Mesendoderm (in vitro differentiated cells): ENCODE results near the gene DYNLT4.
"Not testable (repeated sequence)": the region's sequence is repeated elsewhere in the genome, so short reads cannot be mapped to it uniquely, and the experiment has no call there.

Experiments
- DNase-seq: peaks from one replicate; pipeline ENCODE4 v3.0.0; 2013
- H2AK5ac ChIP-seq: 2 replicates; pipeline ENCODE4 v1.6.1; 2013; ENCODE audit warnings: low read length, inconsistent platforms
- H2BK120ac ChIP-seq: 2 replicates; pipeline ENCODE4 v1.6.1; 2013; ENCODE audit warnings: low read depth, mild to moderate bottlenecking, low read length, moderate library complexity, mixed read lengths
- H2BK15ac ChIP-seq: replicated peaks from 2 replicates; pipeline ENCODE4 v1.6.1; 2013; ENCODE audit warnings: low read depth, mild to moderate bottlenecking, moderate library complexity
- H2BK5ac ChIP-seq: 2 replicates; pipeline ENCODE4 v1.6.1; 2013; ENCODE audit warnings: low read length, inconsistent platforms
- H3K18ac ChIP-seq: 2 replicates; pipeline ENCODE4 v1.6.1; 2013; ENCODE audit warnings: mild to moderate bottlenecking, low read length, mixed read lengths
- H3K23ac ChIP-seq: one replicate; pipeline ENCODE4 v1.6.1; 2013; ENCODE audit warnings: low read length
- H3K27ac ChIP-seq: 2 replicates; pipeline ENCODE4 v1.5.1; 2013; ENCODE audit warnings: low read depth, mild to moderate bottlenecking, inconsistent platforms, low read length, moderate library complexity
- H3K27me3 ChIP-seq: 2 replicates; pipeline ENCODE4 v1.6.1; 2013; ENCODE audit warnings: low read length, control low read depth, mild to moderate bottlenecking, inconsistent platforms; ENCODE audit not compliant: insufficient read depth, poor library complexity
- H3K36me3 ChIP-seq: 2 replicates; pipeline ENCODE4 v1.6.1; 2013; ENCODE audit warnings: low read length, inconsistent platforms; ENCODE audit not compliant: control insufficient read depth, insufficient read depth
- H3K4ac ChIP-seq: one replicate; pipeline ENCODE4 v1.6.1; 2013; ENCODE audit warnings: low read depth, mild to moderate bottlenecking, low read length, moderate library complexity
- H3K4me1 ChIP-seq: 2 replicates; pipeline ENCODE4 v1.6.1; 2013; ENCODE audit warnings: low read depth, low read length, inconsistent platforms; ENCODE audit not compliant: control insufficient read depth
- H3K4me2 ChIP-seq: 2 replicates; pipeline ENCODE4 v1.6.1; 2013; ENCODE audit warnings: low read length
- H3K4me3 ChIP-seq: 2 replicates; pipeline ENCODE4 v1.5.1; 2013; ENCODE audit warnings: mild to moderate bottlenecking, low read length
- H3K56ac ChIP-seq: one replicate; pipeline ENCODE4 v1.6.1; 2013; ENCODE audit warnings: low read length
- H3K79me1 ChIP-seq: 2 replicates; pipeline ENCODE4 v1.6.1; 2013; ENCODE audit warnings: low read length, inconsistent platforms
- H3K79me2 ChIP-seq: 2 replicates; pipeline ENCODE4 v1.6.1; 2013; ENCODE audit warnings: mild to moderate bottlenecking, low read length; ENCODE audit not compliant: control insufficient read depth, insufficient read depth
- H3K9ac ChIP-seq: 2 replicates; pipeline ENCODE4 v1.6.1; 2013; ENCODE audit warnings: low read length, inconsistent platforms
- H4K5ac ChIP-seq: one replicate; pipeline ENCODE4 v1.6.1; 2013; ENCODE audit warnings: low read length
- H4K8ac ChIP-seq: one replicate; pipeline ENCODE4 v1.6.1; 2013; ENCODE audit warnings: low read depth, mild to moderate bottlenecking, control low read depth, low read length, moderate library complexity
- WGBS: extraction: QIAGEN DNeasy Blood & Tissue Kit; methylation state at CpG from one replicate; pipeline ENCODE4 v1.1.7; 2013; ENCODE audit warnings: low lambda C conversion rate, missing lambda C conversion rate; ENCODE audit not compliant: insufficient coverage; ENCODE audit errors: extremely low coverage; 5-methylcytosine and 5-hydroxymethylcytosine counted together

Gene DYNLT4

GRCh38 chr1:44842486-44842861 is 35.3 kb upstream of the DYNLT4 start:
- Histone ChIP-seq H3K4me1 (no peaks in the 10 kb centered on the region), H3K56ac (peak overlapping the region; percentile 79), H4K8ac (no peak overlapping the region), H3K79me1 (no peaks in the 10 kb centered on the region), H3K27me3 (no peaks in the 10 kb centered on the region), H3K4me2 (peak overlapping the region; percentile 56), H3K27ac (no peak overlapping the region), H4K5ac (no peak overlapping the region), H3K18ac (no peak overlapping the region), H2BK120ac (no peak overlapping the region), H2BK5ac (no peak overlapping the region), H2BK15ac (no peak overlapping the region), H3K4ac (no peak overlapping the region), H3K79me2 (no peaks in the 10 kb centered on the region), H2AK5ac (no peak overlapping the region), H3K36me3 (no peaks in the 10 kb centered on the region), H3K4me3 (peak overlapping the region; percentile 38), H3K9ac (peak overlapping the region; percentile 53), H3K23ac (no peak overlapping the region)
- peak; percentile 40 for DNase-seq
- no CpG with 5 or more reads among the region's 16 CpGs for WGBS

DNA sequence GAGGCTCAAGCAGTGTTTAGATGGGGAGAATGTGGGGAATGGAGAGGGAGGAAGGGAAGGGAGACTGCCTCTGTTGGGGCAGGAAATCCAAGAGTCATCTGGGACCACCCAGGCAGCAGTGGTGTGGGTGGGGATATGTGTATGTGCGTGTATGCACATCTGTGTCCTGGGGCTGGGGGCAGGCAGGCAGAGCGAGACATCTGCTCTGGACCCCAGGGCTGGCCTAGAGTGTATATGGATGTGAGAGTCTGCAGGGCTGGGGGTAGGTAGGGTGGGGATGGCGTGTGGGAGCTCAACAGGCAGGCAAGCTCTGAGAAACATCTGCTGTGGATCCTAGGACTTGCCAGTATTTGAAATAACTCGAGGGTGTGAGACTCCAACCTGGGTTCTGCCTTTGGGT is 32.4 kb upstream of the DYNLT4 start:
- Histone ChIP-seq H3K9ac (no peak overlapping the region), H3K18ac (no peak overlapping the region), H3K27me3 (no peaks in the 10 kb centered on the region), H3K79me1 (no peaks in the 10 kb centered on the region), H3K56ac (no peak overlapping the region), H3K79me2 (no peaks in the 10 kb centered on the region), H2BK120ac (no peak overlapping the region), H3K4me3 (no peak overlapping the region), H2BK15ac (no peak overlapping the region), H4K8ac (no peak overlapping the region), H3K36me3 (no peaks in the 10 kb centered on the region), H3K4me1 (no peaks in the 10 kb centered on the region), H3K4ac (no peak overlapping the region), H2AK5ac (no peak overlapping the region), H3K27ac (no peak overlapping the region), H2BK5ac (no peak overlapping the region), H3K4me2 (no peak overlapping the region), H3K23ac (no peak overlapping the region), H4K5ac (no peak overlapping the region)
- DNase-seq = no peak
- no CpG with 5 or more reads among the region's 4 CpGs for WGBS

DNA sequence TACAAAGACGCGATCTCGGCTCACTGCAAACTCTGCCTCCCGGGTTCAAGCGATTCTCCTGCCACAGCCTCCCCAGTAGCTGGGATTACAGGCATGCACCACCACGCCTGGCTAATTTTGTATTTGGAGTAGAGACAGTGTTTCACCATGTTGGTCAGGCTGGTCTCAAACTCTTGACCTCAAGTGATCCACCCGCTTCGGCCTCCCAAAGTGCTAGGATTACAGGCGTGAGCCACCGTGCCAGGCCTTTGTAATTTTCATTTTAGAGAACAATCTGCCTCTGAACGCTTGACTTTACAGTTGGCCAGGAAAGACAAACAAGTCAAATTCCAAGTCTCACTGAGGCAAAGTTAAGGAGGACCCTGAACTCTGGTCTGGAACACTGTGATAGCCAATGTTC is 31.1 kb upstream of the DYNLT4 start:
- H3K79me1 ChIP-seq, H3K4me3 ChIP-seq, H2BK120ac ChIP-seq, H3K9ac ChIP-seq, H4K8ac ChIP-seq, H2BK15ac ChIP-seq, H3K56ac ChIP-seq, H3K27ac ChIP-seq, DNase-seq, H3K4me1 ChIP-seq, H3K79me2 ChIP-seq, H4K5ac ChIP-seq, H3K36me3 ChIP-seq, H3K18ac ChIP-seq, H3K27me3 ChIP-seq, H2AK5ac ChIP-seq, H3K4ac ChIP-seq, H2BK5ac ChIP-seq, H3K4me2 ChIP-seq, H3K23ac ChIP-seq: not testable (repeated sequence)
- no CpG with 5 or more reads among the region's 11 CpGs for WGBS

- Histone ChIP-seq H2BK15ac (no peak overlapping the region), H4K5ac (no peak overlapping the region), H3K4me1 (no peaks in the 10 kb centered on the region), H3K27ac (no peak overlapping the region), H3K18ac (no peak overlapping the region), H3K79me2 (no peaks in the 10 kb centered on the region), H3K79me1 (no peaks in the 10 kb centered on the region), H3K36me3 (no peaks in the 10 kb centered on the region), H3K56ac (no peak overlapping the region), H3K9ac (no peak overlapping the region), H2AK5ac (no peak overlapping the region), H3K4ac (no peak overlapping the region), H2BK120ac (no peak overlapping the region), H4K8ac (no peak overlapping the region), H3K4me3 (no peak overlapping the region), H3K4me2 (no peak overlapping the region), H2BK5ac (no peak overlapping the region), H3K23ac (no peak overlapping the region), H3K27me3 (no peaks in the 10 kb centered on the region)
- WGBS = no CpG with 5 or more reads among the region's 23 CpGs
- DNase-seq = peak; percentile 91
These were observed 28.9 kb upstream of the DYNLT4 start for GRCh38 chr1:44835738-44836675.

DNA sequence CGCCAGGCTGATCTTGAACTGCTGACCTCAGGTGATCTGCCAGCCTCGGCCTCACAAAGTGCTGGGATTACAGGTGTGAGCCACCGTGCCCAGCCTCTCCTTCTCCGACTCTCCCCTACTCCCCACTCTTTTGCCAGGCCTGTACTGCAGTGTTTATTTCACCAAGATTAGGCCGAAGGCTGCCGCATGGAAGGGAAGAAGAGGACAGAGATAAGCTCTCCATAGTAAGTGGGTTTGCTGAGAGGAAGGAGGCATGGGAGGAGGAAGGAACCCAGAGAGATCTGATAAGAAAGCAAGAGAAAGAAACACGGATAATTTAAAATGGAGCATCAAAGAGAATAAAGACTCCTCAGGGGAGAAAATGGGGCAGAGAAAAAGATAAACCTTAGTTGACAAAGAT is 27.2 kb upstream of the DYNLT4 start:
- Histone ChIP-seq H2BK15ac (no peak overlapping the region), H3K79me2 (no peaks in the 10 kb centered on the region), H2BK120ac (no peak overlapping the region), H3K9ac (no peak overlapping the region), H4K5ac (no peak overlapping the region), H2BK5ac (no peak overlapping the region), H3K18ac (no peak overlapping the region), H3K4me3 (no peak overlapping the region), H3K4me2 (no peak overlapping the region), H3K56ac (no peak overlapping the region), H3K27me3 (no peaks in the 10 kb centered on the region), H2AK5ac (no peak overlapping the region), H3K23ac (no peak overlapping the region), H4K8ac (no peak overlapping the region), H3K4me1 (no peaks in the 10 kb centered on the region), H3K27ac (no peak overlapping the region), H3K79me1 (no peaks in the 10 kb centered on the region), H3K36me3 (no peaks in the 10 kb centered on the region), H3K4ac (no peak overlapping the region)
- whole genome bisulfite sequencing = no CpG with 5 or more reads among the region's 7 CpGs
- no peak for DNase-seq
